ENCODE results near the gene TUFT1.

TUFT1 gene

GRCh38 chr1:151546011-151546925 is 6.2 kb downstream of the TUFT1 start:
- H3K27me3 ChIP-seq (replicated peaks), result no peaks in the 10 kb centered on the region
- no peak overlapping the region for H3K4me3 ChIP-seq (ENCODE audit: low read depth, low read length)
- TF ChIP-seq CTCF (IDR thresholded peaks at IDR 0.05; ENCODE audit: low read depth, low read length, missing control alignments), result no peak
- H3K27ac ChIP-seq, result no peak overlapping the region
- in situ Hi-C loops (cut with HindIII; ENCODE audit: low pct_ligation_motif_present, low sequenced_read_pairs), result no loop called here
- H3K36me3 ChIP-seq (replicated peaks), result no peaks in the 10 kb centered on the region
- DNase-seq, result no peak

GRCh38 chr1:151547119-151547899 is 7.2 kb downstream of the TUFT1 start:
- H3K36me3 ChIP-seq (replicated peaks), result no peaks in the 10 kb centered on the region
- in situ Hi-C loops (cut with HindIII; ENCODE audit: low pct_ligation_motif_present, low sequenced_read_pairs), result no loop called here
- TF ChIP-seq CTCF (IDR thresholded peaks at IDR 0.05; ENCODE audit: low read depth, low read length, missing control alignments), result no peak
- DNase-seq, result peak; percentile 81
- H3K27ac ChIP-seq, result peak overlapping the region; percentile 11
- no peak overlapping the region for H3K4me3 ChIP-seq (ENCODE audit: low read depth, low read length)
- H3K27me3 ChIP-seq (replicated peaks), result no peaks in the 10 kb centered on the region

GRCh38 chr1:151547900-151548230 is 7.8 kb downstream of the TUFT1 start:
- no peak for TF ChIP-seq CTCF (IDR thresholded peaks at IDR 0.05; ENCODE audit: low read depth, low read length, missing control alignments)
- in situ Hi-C loops (cut with HindIII; ENCODE audit: low pct_ligation_motif_present, low sequenced_read_pairs), result no loop called here
- H3K36me3 ChIP-seq (replicated peaks), result no peaks in the 10 kb centered on the region
- peak overlapping the region; percentile 11 for H3K27ac ChIP-seq
- DNase-seq, result no peak
- H3K27me3 ChIP-seq (replicated peaks), result no peaks in the 10 kb centered on the region
- H3K4me3 ChIP-seq (ENCODE audit: low read depth, low read length), result no peak overlapping the region

GRCh38 chr1:151549199-151549598 is 9.1 kb downstream of the TUFT1 start:
- Histone ChIP-seq H3K4me3 (ENCODE audit: low read depth, low read length) (no peak overlapping the region), H3K27me3 (replicated peaks) (no peaks in the 10 kb centered on the region), H3K27ac (no peak overlapping the region), H3K36me3 (replicated peaks) (no peaks in the 10 kb centered on the region)
- in situ Hi-C loops (cut with HindIII; ENCODE audit: low pct_ligation_motif_present, low sequenced_read_pairs), result no loop called here
- no peak for DNase-seq
- no peak for TF ChIP-seq CTCF (IDR thresholded peaks at IDR 0.05; ENCODE audit: low read depth, low read length, missing control alignments)

- H3K4me3 ChIP-seq (ENCODE audit: low read depth, low read length), result no peak overlapping the region
- in situ Hi-C loops (cut with HindIII; ENCODE audit: low pct_ligation_motif_present, low sequenced_read_pairs), result no loop called here
- DNase-seq, result no peak
- H3K27me3 ChIP-seq (replicated peaks), result no peaks in the 10 kb centered on the region
- H3K36me3 ChIP-seq (replicated peaks), result no peaks in the 10 kb centered on the region
- no peak overlapping the region for H3K27ac ChIP-seq
- TF ChIP-seq CTCF (IDR thresholded peaks at IDR 0.05; ENCODE audit: low read depth, low read length, missing control alignments), result no peak
Measured at GRCh38 chr1:151553659-151554058, 13.6 kb downstream of the TUFT1 start.
